Measurements from ENCODE around the gene SMCO3. TPM values are rescaled to one million over a fixed set of nuclear protein-coding genes. Genes with fewer than 3 reads are reported as not detected.

The SMCO3 gene
- total and polyA plus RNA-seq, 2 of the 8 experiments (the other 6 are each of a cell fraction or from before 2014, with no cell fraction given): not detected

GRCh38 chr12:14860490-14860889, 46.5 kb upstream of the SMCO3 start:
- Histone ChIP-seq H3K27me3 (replicated peaks in 1 of 4; ENCODE audit: control insufficient read depth in 3 of 4, extremely low read depth in 1 of 4, insufficient read depth in 3 of 4, low read length in 3 of 4) (no peaks in the 10 kb centered on the region), H3K56ac (replicated peaks; ENCODE audit: insufficient read length, low read depth, low read length) (no peak overlapping the region), H3K14ac (ENCODE audit: insufficient read length) (no peak overlapping the region), H2AFZ (ENCODE audit: low read length) (no peak overlapping the region), H3K79me2 (ENCODE audit: control insufficient read depth in 1 of 2, insufficient read depth in 2 of 2, low read length in 2 of 2) (no peaks in the 10 kb centered on the region), H4K5ac (ENCODE audit: insufficient read length, low read depth, low read length) (no peak overlapping the region), H2BK20ac (ENCODE audit: low read length) (no peak overlapping the region), H3K36me3 (ENCODE audit: control insufficient read depth in 2 of 4, insufficient read depth in 4 of 4, low read length in 3 of 4) (no peaks in the 10 kb centered on the region), H3K79me1 (ENCODE audit: low read depth, low read length) (no peaks in the 10 kb centered on the region), H2BK5ac (ENCODE audit: low read depth, low read length) (no peak overlapping the region), H3K9ac (replicated peaks in 1 of 4; ENCODE audit: extremely low read depth in 1 of 4, low read depth in 3 of 4, low read length in 3 of 4) (no peak overlapping the region), H3K23ac (ENCODE audit: insufficient read length) (no peak overlapping the region), H2BK12ac (ENCODE audit: low read depth, low read length) (no peak overlapping the region), H3K4me2 (ENCODE audit: insufficient read depth in 1 of 2, low read depth in 2 of 2, low read length in 2 of 2) (no peak overlapping the region), H4K91ac (replicated peaks; ENCODE audit: insufficient read length, low read length) (no peak overlapping the region), H3K4ac (replicated peaks; ENCODE audit: insufficient read length, low read depth, low read length) (no peak overlapping the region), H2AK5ac (ENCODE audit: low read depth, low read length) (no peak overlapping the region), H3K23me2 (ENCODE audit: low read depth, low read length) (no peaks in the 10 kb centered on the region), H3K4me3 (ENCODE audit: extremely low read depth in 1 of 4, insufficient read depth in 2 of 4, low read depth in 3 of 4, low read length in 4 of 4) (no peak overlapping the region), H3K9me3 (ENCODE audit: insufficient read depth in 2 of 2, low read depth in 1 of 2, low read length in 1 of 2) (peaks cover 0 to 6% of the 10 kb centered on the region in 2 experiments; a peak in 1 of 4 replicates), H3K18ac (ENCODE audit: extremely low read depth, low read length) (no peak overlapping the region), H2BK120ac (replicated peaks; ENCODE audit: low read depth, low read length) (no peak overlapping the region), H3K27ac (ENCODE audit: low read depth, low read length) (no peak overlapping the region), H3K4me1 (replicated peaks in 1 of 4; ENCODE audit: control insufficient read depth in 3 of 4, insufficient read depth in 4 of 4, low read length in 3 of 4) (no peaks in the 10 kb centered on the region), H4K20me1 (replicated peaks in 1 of 2; ENCODE audit: control insufficient read depth in 1 of 2, insufficient read depth in 2 of 2, low read length in 2 of 2) (no peaks in the 10 kb centered on the region), H2BK15ac (ENCODE audit: low read length) (no peak overlapping the region), H4K8ac (ENCODE audit: extremely low read depth, insufficient read depth, low read length) (no peak overlapping the region)
- ChIA-PET POLR2A (ENCODE audit: partially characterized antibody) (interaction anchor here (0.9 kb wide), 1 partner anchor 9 kb away, joined by 4 read pairs; no protein-coding TSS in a partner anchor), CTCF (ENCODE audit: partially characterized antibody) (interaction anchor here (0.7 to 1.5 kb wide), 3 partner anchors 12 to 508 kb away, joined by 3 to 4 read pairs (median 4); no protein-coding TSS in a partner anchor)
- TF ChIP-seq KDM1A (IDR thresholded peaks at IDR 0.05; ENCODE audit: borderline replicate concordance, low read length) (no peak), RFX5 (IDR thresholded peaks at IDR 0.05; ENCODE audit: borderline replicate concordance, low read depth, low read length) (no peak), GABPA (IDR thresholded peaks at IDR 0.05; ENCODE audit: borderline replicate concordance, insufficient read depth, low read length) (no peak), SIN3A (conservative IDR thresholded peaks at IDR 0.05 in 1 of 2, IDR thresholded peaks at IDR 0.05 in 1 of 2; ENCODE audit: low read depth in 1 of 2, low read length in 2 of 2) (no peak), SP2 (IDR thresholded peaks at IDR 0.05; ENCODE audit: low read length) (no peak), ZNF274 (IDR thresholded peaks at IDR 0.05; ENCODE audit: borderline replicate concordance, extremely low read depth, low read length) (no peak), CHD2 (IDR thresholded peaks at IDR 0.05; ENCODE audit: low read length) (no peak), SP1 (IDR thresholded peaks at IDR 0.05; ENCODE audit: low read depth, low read length) (no peak), CHD1 (IDR thresholded peaks at IDR 0.05; ENCODE audit: low read depth, low read length) (no peak), JUND (IDR thresholded peaks at IDR 0.05; ENCODE audit: low read length) (no peak), POLR2AphosphoS5 (IDR thresholded peaks at IDR 0.05; ENCODE audit: low read depth, low read length) (no peak), USF2 (IDR thresholded peaks at IDR 0.05; ENCODE audit: low read length) (no peak)
- FAIRE-seq (no peak), DNase-seq (ENCODE audit: low read depth in 1 of 2, low spot score in 2 of 2) (no peak)

Data from H1 (cell line).